ENCODE data around the gene PET100. TPM values are rescaled to one million over a fixed set of nuclear protein-coding genes. Genes with fewer than 3 reads are reported as not detected.

The PET100 gene
- total and polyA plus RNA-seq, 2 experiments from 2014 or later = 29.4 to 296 TPM

- H3K4me3 ChIP-seq = no peak overlapping the region
- 57% methylated on average over 22 of the region's 22 CpGs for WGBS (ENCODE audit: low lambda C conversion rate, missing lambda C conversion rate)
- H3K79me2 ChIP-seq = peaks cover 14% of the 10 kb centered on the region
- peaks cover 5% of the 10 kb centered on the region for H3K27me3 ChIP-seq
- DNase-seq (ENCODE audit: low spot score) = no peak
- no peaks in the 10 kb centered on the region for H3K9me2 ChIP-seq (replicated peaks; ENCODE audit: insufficient read depth)
- no peak overlapping the region for H3K27ac ChIP-seq
- H3K36me3 ChIP-seq (replicated peaks; ENCODE audit: insufficient read depth, low read depth) = no peaks in the 10 kb centered on the region
- peak overlapping the region; percentile 91 for H2AFZ ChIP-seq
- no peaks in the 10 kb centered on the region for H4K20me1 ChIP-seq (ENCODE audit: insufficient read depth, poor library complexity, severe bottlenecking)
- TF ChIP-seq EZH2phosphoT487 (IDR thresholded peaks at IDR 0.05; ENCODE audit: low read depth, severe bottlenecking, unreplicated experiment) (no peak), EZH2 (IDR thresholded peaks at IDR 0.05; ENCODE audit: borderline replicate concordance) (no peak), CTCF (IDR thresholded peaks at IDR 0.05; ENCODE audit: poor library complexity) (no peak)
- no peaks in the 10 kb centered on the region for H3K9me3 ChIP-seq (ENCODE audit: low read depth)
- H3K4me2 ChIP-seq = peak overlapping the region; percentile 86
- H3K4me1 ChIP-seq (ENCODE audit: insufficient read depth) = no peaks in the 10 kb centered on the region
Measured at GRCh38 chr19:7679771-7680605, 50.4 kb downstream of the PET100 start.

GRCh38 chr19:7680606-7681339 lies 51.2 kb downstream of the PET100 start, which contains the start of gene TRAPPC5:
Gene TRAPPC5, plus strand, starts transcription at chr19:7680833. Its CDS starts 1,421 bp downstream, at chr19:7682254.
- peak within 1 kb of the TSS; percentile 100 for H2AFZ ChIP-seq
- H3K36me3 ChIP-seq (replicated peaks; ENCODE audit: insufficient read depth, low read depth) = no peaks in the 10 kb centered on the region
- H3K4me1 ChIP-seq (ENCODE audit: insufficient read depth) = no peaks in the 10 kb centered on the region
- TF ChIP-seq EZH2 (IDR thresholded peaks at IDR 0.05; ENCODE audit: borderline replicate concordance) (no peak), CTCF (IDR thresholded peaks at IDR 0.05; ENCODE audit: poor library complexity) (peak; percentile 87), EZH2phosphoT487 (IDR thresholded peaks at IDR 0.05; ENCODE audit: low read depth, severe bottlenecking, unreplicated experiment) (no peak)
- H3K9me2 ChIP-seq (replicated peaks; ENCODE audit: insufficient read depth) = no peaks in the 10 kb centered on the region
- H4K20me1 ChIP-seq (ENCODE audit: insufficient read depth, poor library complexity, severe bottlenecking) = no peaks in the 10 kb centered on the region
- peak within 1 kb of the TSS; percentile 66 for H3K27ac ChIP-seq
- peak within 1 kb of the TSS; percentile 99 for H3K4me2 ChIP-seq
- peak within 1 kb of the TSS; percentile 92 for H3K4me3 ChIP-seq
- peak; percentile 95 for DNase-seq (ENCODE audit: low spot score)
- peaks cover 14% of the 10 kb centered on the region for H3K79me2 ChIP-seq
- peaks cover 5% of the 10 kb centered on the region for H3K27me3 ChIP-seq
- H3K9me3 ChIP-seq (ENCODE audit: low read depth) = no peaks in the 10 kb centered on the region
- WGBS (ENCODE audit: low lambda C conversion rate, missing lambda C conversion rate) = 1% methylated on average over 49 of the region's 79 CpGs

Small RNA genes within 50 kb of the gene (microRNA-seq; reads per million reads assigned to microRNA genes)
- gene MIR6792 = 1.3 reads per million

Small RNA genes within 50 kb of the gene (small RNA-seq; reads per million reads assigned to genes)
- not detected for gene MIR6792

Other genes starting within 250 kb of the PET100 start
- gene PEX11G, start 140.8 kb upstream of the PET100 start, total RNA-seq = 4.1 and 6.2 TPM in 2 replicates
- gene PEX11G, start 140.8 kb upstream of the PET100 start, polyA plus RNA-seq = 10.3 and 10.6 TPM in 2 replicates
- 39.9 and 44.1 TPM in 2 replicates for gene ZNF358, start 113.7 kb upstream of the PET100 start, total RNA-seq
- gene ZNF358, start 113.7 kb upstream of the PET100 start, polyA plus RNA-seq = 37.8 and 43.4 TPM in 2 replicates
- 15.5 and 19.0 TPM in 2 replicates for gene MCOLN1, start 107.2 kb upstream of the PET100 start, total RNA-seq
- gene MCOLN1, start 107.2 kb upstream of the PET100 start, polyA plus RNA-seq = 55.5 and 60.5 TPM in 2 replicates
- 39.9 and 43.0 TPM in 2 replicates for gene PNPLA6, start 94.1 kb upstream of the PET100 start, total RNA-seq
- gene PNPLA6, start 94.1 kb upstream of the PET100 start, polyA plus RNA-seq = 49.7 and 50.5 TPM in 2 replicates
- 15.1 and 22.8 TPM in 2 replicates for gene CAMSAP3, start 33.9 kb upstream of the PET100 start, total RNA-seq
- 52.6 and 58.5 TPM in 2 replicates for gene CAMSAP3, start 33.9 kb upstream of the PET100 start, polyA plus RNA-seq
- 20.3 and 24.5 TPM in 2 replicates for gene XAB2, start 248 bp upstream of the PET100 start, total RNA-seq
- 19.6 and 19.9 TPM in 2 replicates for gene XAB2, start 248 bp upstream of the PET100 start, polyA plus RNA-seq
- not detected in 2 replicates for gene PCP2, start 3.9 kb downstream of the PET100 start, total RNA-seq
- gene PCP2, start 3.9 kb downstream of the PET100 start, polyA plus RNA-seq = 0.60 and 0.62 TPM in 2 replicates
- gene STXBP2, start 7.3 kb downstream of the PET100 start, total RNA-seq = 51.9 and 58.6 TPM in 2 replicates
- 142 and 150 TPM in 2 replicates for gene STXBP2, start 7.3 kb downstream of the PET100 start, polyA plus RNA-seq
- gene RETN, start 39.3 kb downstream of the PET100 start, total RNA-seq = not detected in 2 replicates
- 0.74 TPM in 1 of 2 replicates, not detected in the other for gene RETN, start 39.3 kb downstream of the PET100 start, polyA plus RNA-seq
- not detected in 2 replicates for gene MCEMP1, start 47.3 kb downstream of the PET100 start, total RNA-seq
- gene MCEMP1, start 47.3 kb downstream of the PET100 start, polyA plus RNA-seq = not detected in 2 replicates
- 64.6 and 80.4 TPM in 2 replicates for gene TRAPPC5, start 51.0 kb downstream of the PET100 start, total RNA-seq
- 175 and 187 TPM in 2 replicates for gene TRAPPC5, start 51.0 kb downstream of the PET100 start, polyA plus RNA-seq
- gene FCER2, start 72.3 kb downstream of the PET100 start, total RNA-seq = not detected in 2 replicates
- gene FCER2, start 72.3 kb downstream of the PET100 start, polyA plus RNA-seq = not detected in 2 replicates
- gene CLEC4G, start 102.3 kb downstream of the PET100 start, total RNA-seq = not detected in 2 replicates
- not detected in 2 replicates for gene CLEC4G, start 102.3 kb downstream of the PET100 start, polyA plus RNA-seq
- not detected in 2 replicates for gene CD209, start 117.7 kb downstream of the PET100 start, total RNA-seq
- gene CD209, start 117.7 kb downstream of the PET100 start, polyA plus RNA-seq = not detected in 2 replicates
- gene CLEC4M, start 133.4 kb downstream of the PET100 start, total RNA-seq = 0.07 and 0.80 TPM in 2 replicates
- gene CLEC4M, start 133.4 kb downstream of the PET100 start, polyA plus RNA-seq = not detected in 2 replicates
- 10.7 and 12.4 TPM in 2 replicates for gene EVI5L, start 200.4 kb downstream of the PET100 start, total RNA-seq
- 11.5 and 13.1 TPM in 2 replicates for gene EVI5L, start 200.4 kb downstream of the PET100 start, polyA plus RNA-seq
- 0.40 and 1.00 TPM in 2 replicates for gene PRR36, start 244.6 kb downstream of the PET100 start, total RNA-seq
- gene PRR36, start 244.6 kb downstream of the PET100 start, polyA plus RNA-seq = 2.5 and 5.4 TPM in 2 replicates